GM18868 (cell line): ENCODE results near the gene CHM.

Source experiments
- ATAC-seq: cut with Tn5 transposase; IDR thresholded peaks from one replicate; pipeline ENCODE4 v1.9.1; 2021; ENCODE audit warnings: mild to moderate bottlenecking, moderate library complexity; ENCODE audit not compliant: unreplicated experiment

CHM gene

GRCh38 chrX:85907316-85907715 lies 140.0 kb downstream of the CHM start:
- peak; percentile 64 for ATAC-seq

- no peak for ATAC-seq
These were observed 141.0 kb downstream of the CHM start for GRCh38 chrX:85906399-85906798.

GRCh38 chrX:85905851-85906250 lies 141.5 kb downstream of the CHM start:
- ATAC-seq = no peak

GRCh38 chrX:85903692-85904471 lies 143.5 kb downstream of the CHM start:
- ATAC-seq = no peak

- no peak for ATAC-seq
These were observed 149.8 kb downstream of the CHM start for GRCh38 chrX:85897362-85898126.

GRCh38 chrX:85882601-85883000 lies 164.8 kb downstream of the CHM start:
- ATAC-seq = no peak

- ATAC-seq = no peak
These were observed 176.8 kb downstream of the CHM start for GRCh38 chrX:85870585-85870984.

GRCh38 chrX:85865324-85865723 lies 182.0 kb downstream of the CHM start:
- ATAC-seq = no peak

- no peak for ATAC-seq
These were observed 187.9 kb downstream of the CHM start for GRCh38 chrX:85859426-85859825.

- ATAC-seq = no peak
These were observed 195.9 kb downstream of the CHM start for GRCh38 chrX:85851418-85851817.

GRCh38 chrX:85836868-85837267 lies 210.5 kb downstream of the CHM start:
- no peak for ATAC-seq

- ATAC-seq = no peak
These were observed 218.6 kb downstream of the CHM start for GRCh38 chrX:85828771-85829170.

GRCh38 chrX:85815203-85815751 lies 232.1 kb downstream of the CHM start:
- ATAC-seq = no peak
